HCT116 (cell line): ENCODE measurements around the gene ONECUT3.

ENCODE experiments used
- CTCF ChIP-seq, 3 experiments: fragments of 200-600 bp in 1 of 3; sonication (generic) in 1 of 3; IDR thresholded peaks in 2 of 3; conservative IDR thresholded peaks in 1 of 3; 2 replicates each; pipeline ENCODE4 v1.5.1; 2012 to 2017; ENCODE audit warnings: low read depth in 2 of 3, low read length in 2 of 3, antibody characterized with exemption in 1 of 3, borderline replicate concordance in 1 of 3, control low read depth in 1 of 3, mild to moderate bottlenecking in 1 of 3, mixed read lengths in 1 of 3, mixed run types in 1 of 3, moderate library complexity in 1 of 3; ENCODE audit not compliant: insufficient read depth in 1 of 3
- ELF1 ChIP-seq: IDR thresholded peaks from 2 replicates; pipeline ENCODE4 v1.6.1; 2012; ENCODE audit warnings: low read depth, borderline replicate concordance
- EZH2 ChIP-seq: fragments of 200-600 bp; sonication (generic); IDR thresholded peaks from 2 replicates; pipeline ENCODE4 v1.6.1; 2017; ENCODE audit warnings: antibody characterized with exemption, mixed run types
- POLR2A ChIP-seq: IDR thresholded peaks from 2 replicates; pipeline ENCODE4 v1.7.0; 2011; ENCODE audit warnings: borderline replicate concordance; ENCODE audit not compliant: insufficient read depth, insufficient read length; ENCODE audit errors: extremely low read depth
- POLR2AphosphoS5 ChIP-seq: IDR thresholded peaks from 2 replicates; pipeline ENCODE4 v1.6.1; 2011; ENCODE audit warnings: mild to moderate bottlenecking, low read depth, low read length, moderate library complexity
- RAD21 ChIP-seq: IDR thresholded peaks from 2 replicates; pipeline ENCODE4 v1.6.1; 2012; ENCODE audit warnings: low read depth, mild to moderate bottlenecking
- TCF7L2 ChIP-seq: IDR thresholded peaks from 2 replicates; pipeline ENCODE4 v1.7.0; 2011; ENCODE audit warnings: borderline replicate concordance, inconsistent platforms; ENCODE audit not compliant: insufficient read depth, insufficient read length; ENCODE audit errors: extremely low read depth
- YY1 ChIP-seq: IDR thresholded peaks from 2 replicates; pipeline ENCODE4 v1.6.1; 2011; ENCODE audit warnings: low read length, low read depth, moderate library complexity, mild to moderate bottlenecking; ENCODE audit not compliant: insufficient replicate concordance; ENCODE audit errors: extremely low read depth
- ZNF274 ChIP-seq: fragments of 200-500 bp; sonication (Bioruptor generic); IDR thresholded peaks from 2 replicates; pipeline ENCODE4 v1.6.1; 2014; ENCODE audit warnings: mild to moderate bottlenecking, low read depth, low read length, inconsistent platforms

GRCh38 chr19:1811472-1811894 is 58.2 kb downstream of the ONECUT3 start:
- TF ChIP-seq CTCF (IDR thresholded peaks at IDR 0.05 in 2 of 3, conservative IDR thresholded peaks at IDR 0.05 in 1 of 3; ENCODE audit: borderline replicate concordance in 1 of 3, insufficient read depth in 1 of 3, low read depth in 2 of 3, low read length in 2 of 3), result no peak
- peak; percentile 10 for TF ChIP-seq POLR2A
- TF ChIP-seq ZNF274, result no peak
- no peak for TF ChIP-seq TCF7L2
- no peak for TF ChIP-seq ELF1
- TF ChIP-seq YY1, result peak; percentile 29
- no peak for TF ChIP-seq EZH2
- no peak for TF ChIP-seq RAD21
- peak; percentile 61 for TF ChIP-seq POLR2AphosphoS5
